ENCODE measurements around the gene CRTC1. TPM values are rescaled to one million over a fixed set of nuclear protein-coding genes. Genes with fewer than 3 reads are reported as not detected.

Gene CRTC1
- total RNA-seq, 2 experiments from 2014 or later: 5.6 to 6.3 TPM

- CTCF ChIA-PET: no interaction called here
- H3K36me3 Mint-ChIP-seq: no peaks in the 10 kb centered on the region
- H3K4me3 Mint-ChIP-seq: no peak overlapping the region
- no peaks in the 10 kb centered on the region for H3K4me1 Mint-ChIP-seq (ENCODE audit: low read depth)
- intact Hi-C loops (cut with micrococcal nuclease): no loop called here
- POLR2A ChIA-PET: no interaction called here
- no peak for DNase-seq
- H3K27me3 Mint-ChIP-seq: no peaks in the 10 kb centered on the region
- H3K27ac Mint-ChIP-seq: no peak overlapping the region
- no peaks in the 10 kb centered on the region for H3K9me3 Mint-ChIP-seq
Observed at GRCh38 chr19:18777301-18778075, 94.0 kb downstream of the CRTC1 start.

GRCh38 chr19:18778076-18778389 lies 94.6 kb downstream of the CRTC1 start:
- ChIA-PET POLR2A (no interaction called here), CTCF (interaction anchor here (0.6 kb wide), 1 partner anchor 25 kb away, joined by 3 read pairs; no protein-coding TSS in a partner anchor)
- DNase-seq: no peak
- intact Hi-C loops (cut with micrococcal nuclease): no loop called here
- Mint-ChIP-seq H3K4me3 (no peak overlapping the region), H3K36me3 (no peaks in the 10 kb centered on the region), H3K4me1 (ENCODE audit: low read depth) (no peaks in the 10 kb centered on the region), H3K27ac (no peak overlapping the region), H3K27me3 (no peaks in the 10 kb centered on the region), H3K9me3 (no peaks in the 10 kb centered on the region)

GRCh38 chr19:18778826-18779495 lies 95.5 kb downstream of the CRTC1 start:
- H3K4me1 Mint-ChIP-seq (ENCODE audit: low read depth): no peaks in the 10 kb centered on the region
- H3K27me3 Mint-ChIP-seq: no peaks in the 10 kb centered on the region
- no peaks in the 10 kb centered on the region for H3K36me3 Mint-ChIP-seq
- intact Hi-C loops (cut with micrococcal nuclease): no loop called here
- H3K27ac Mint-ChIP-seq: no peak overlapping the region
- POLR2A ChIA-PET: no interaction called here
- DNase-seq: no peak
- H3K9me3 Mint-ChIP-seq: no peaks in the 10 kb centered on the region
- CTCF ChIA-PET: interaction anchor here (0.6 kb wide), 1 partner anchor 24 kb away, joined by 3 read pairs; no protein-coding TSS in a partner anchor
- H3K4me3 Mint-ChIP-seq: no peak overlapping the region

DNA sequence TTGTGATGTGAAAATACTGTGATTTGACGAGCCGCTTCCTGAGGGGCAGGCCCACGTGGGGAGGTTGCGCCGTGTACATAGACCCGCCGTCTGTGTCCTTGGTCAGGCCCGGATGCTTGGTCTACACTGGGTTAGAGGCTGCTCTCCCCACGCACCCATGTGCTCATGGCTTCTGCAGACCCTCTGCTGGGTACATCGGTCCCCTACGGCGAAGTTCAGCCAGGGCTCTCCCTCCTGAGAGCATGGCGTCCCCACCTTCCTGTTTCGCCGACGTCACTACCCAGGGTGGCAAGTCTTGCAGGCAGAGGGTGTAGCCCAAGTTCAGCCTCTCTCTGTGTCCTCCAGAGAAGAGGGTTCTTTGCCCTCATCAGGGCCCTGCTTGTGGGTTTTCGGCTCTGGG lies 96.6 kb downstream of the CRTC1 start:
- Mint-ChIP-seq H3K27ac (no peak overlapping the region), H3K9me3 (no peaks in the 10 kb centered on the region), H3K4me3 (no peak overlapping the region), H3K27me3 (peaks cover 4% of the 10 kb centered on the region), H3K4me1 (ENCODE audit: low read depth) (no peaks in the 10 kb centered on the region), H3K36me3 (no peaks in the 10 kb centered on the region)
- ChIA-PET CTCF (no interaction called here), POLR2A (no interaction called here)
- no peak for DNase-seq
- intact Hi-C loops (cut with micrococcal nuclease): no loop called here

DNA sequence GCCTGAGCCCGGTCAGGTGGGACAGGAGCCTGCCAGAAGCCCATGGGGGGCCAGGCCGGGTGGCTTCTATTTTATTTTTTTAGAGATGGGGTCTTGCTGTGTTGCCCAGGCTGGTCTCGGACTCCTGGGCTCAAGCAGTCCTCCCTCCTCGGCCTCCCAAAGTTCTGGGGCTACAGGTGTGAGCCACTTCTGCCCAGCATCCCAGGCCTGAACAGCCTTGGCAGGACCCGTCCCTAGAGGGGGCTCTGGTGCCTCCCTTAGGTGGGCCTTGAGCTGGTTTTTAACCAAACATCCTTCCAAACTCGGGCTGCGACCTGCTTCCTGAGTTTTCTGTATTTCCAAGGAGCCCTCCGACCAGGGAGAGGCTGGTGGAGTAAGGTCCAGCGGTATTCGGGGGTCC lies 97.2 kb downstream of the CRTC1 start:
- CTCF ChIA-PET: no interaction called here
- Mint-ChIP-seq H3K9me3 (no peaks in the 10 kb centered on the region), H3K36me3 (no peaks in the 10 kb centered on the region), H3K4me3 (no peak overlapping the region), H3K4me1 (ENCODE audit: low read depth) (peaks cover 4% of the 10 kb centered on the region), H3K27ac (no peak overlapping the region), H3K27me3 (peaks cover 8% of the 10 kb centered on the region)
- intact Hi-C loops (cut with micrococcal nuclease): no loop called here
- POLR2A ChIA-PET: no interaction called here
- no peak for DNase-seq

DNA sequence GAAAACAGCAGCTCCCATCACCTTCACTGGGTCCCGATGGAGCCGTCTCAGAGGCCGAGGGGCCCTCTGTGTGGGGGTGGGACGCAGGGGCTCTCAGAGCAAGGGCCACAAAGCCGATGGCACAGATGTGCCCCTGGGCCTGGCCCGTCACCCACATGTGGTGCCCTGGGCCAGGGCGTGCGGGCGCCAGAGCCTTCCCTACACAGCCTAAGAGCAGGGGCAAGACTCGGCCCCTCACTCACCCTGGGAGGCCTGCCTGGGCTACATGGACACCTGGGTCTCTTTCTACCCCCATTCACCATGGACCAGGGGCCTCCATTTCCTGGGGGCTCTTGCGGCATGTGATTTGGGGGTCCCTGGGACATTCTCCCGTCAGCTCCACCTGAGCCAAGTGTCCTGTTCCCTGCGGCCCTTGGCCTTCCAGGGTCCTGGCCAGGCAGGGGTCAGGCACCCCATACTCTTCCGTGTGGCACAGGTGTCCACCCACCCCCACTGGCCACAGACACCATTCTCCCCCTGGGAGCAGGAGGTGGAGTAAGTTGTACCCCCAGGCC lies 97.6 kb downstream of the CRTC1 start:
- no peaks in the 10 kb centered on the region for H3K9me3 Mint-ChIP-seq
- H3K4me3 Mint-ChIP-seq: no peak overlapping the region
- intact Hi-C loops (cut with micrococcal nuclease): no loop called here
- ChIA-PET POLR2A (no interaction called here), CTCF (no interaction called here)
- H3K36me3 Mint-ChIP-seq: no peaks in the 10 kb centered on the region
- peaks cover 11% of the 10 kb centered on the region for H3K27me3 Mint-ChIP-seq
- DNase-seq: no peak
- H3K4me1 Mint-ChIP-seq (ENCODE audit: low read depth): peaks cover 8% of the 10 kb centered on the region
- no peak overlapping the region for H3K27ac Mint-ChIP-seq

- DNase-seq: no peak
- Mint-ChIP-seq H3K27me3 (peaks cover 19% of the 10 kb centered on the region), H3K9me3 (no peaks in the 10 kb centered on the region), H3K27ac (no peak overlapping the region), H3K36me3 (no peaks in the 10 kb centered on the region), H3K4me3 (no peak overlapping the region), H3K4me1 (ENCODE audit: low read depth) (peaks cover 10% of the 10 kb centered on the region)
- CTCF ChIA-PET: no interaction called here
- POLR2A ChIA-PET: no interaction called here
- intact Hi-C loops (cut with micrococcal nuclease): no loop called here
Observed at GRCh38 chr19:18781885-18782527, 98.5 kb downstream of the CRTC1 start.

GRCh38 chr19:18782559-18783225 lies 99.2 kb downstream of the CRTC1 start:
- no peak overlapping the region for H3K4me3 Mint-ChIP-seq
- peaks cover 26% of the 10 kb centered on the region for H3K27me3 Mint-ChIP-seq
- peaks cover 16% of the 10 kb centered on the region for H3K4me1 Mint-ChIP-seq (ENCODE audit: low read depth)
- intact Hi-C loops (cut with micrococcal nuclease): no loop called here
- H3K9me3 Mint-ChIP-seq: no peaks in the 10 kb centered on the region
- no peaks in the 10 kb centered on the region for H3K36me3 Mint-ChIP-seq
- CTCF ChIA-PET: no interaction called here
- DNase-seq: no peak
- POLR2A ChIA-PET: interaction anchor here (0.6 kb wide), 1 partner anchor 142 kb away, joined by 5 read pairs; no protein-coding TSS in a partner anchor
- no peak overlapping the region for H3K27ac Mint-ChIP-seq

- H3K36me3 Mint-ChIP-seq: no peaks in the 10 kb centered on the region
- H3K27me3 Mint-ChIP-seq: peaks cover 36% of the 10 kb centered on the region
- H3K27ac Mint-ChIP-seq: no peak overlapping the region
- no peak for DNase-seq
- POLR2A ChIA-PET: no interaction called here
- H3K9me3 Mint-ChIP-seq: no peaks in the 10 kb centered on the region
- intact Hi-C loops (cut with micrococcal nuclease): no loop called here
- CTCF ChIA-PET: no interaction called here
- no peak overlapping the region for H3K4me3 Mint-ChIP-seq
- H3K4me1 Mint-ChIP-seq (ENCODE audit: low read depth): peaks cover 26% of the 10 kb centered on the region
Observed at GRCh38 chr19:18783958-18784785, 100.7 kb downstream of the CRTC1 start.

DNA sequence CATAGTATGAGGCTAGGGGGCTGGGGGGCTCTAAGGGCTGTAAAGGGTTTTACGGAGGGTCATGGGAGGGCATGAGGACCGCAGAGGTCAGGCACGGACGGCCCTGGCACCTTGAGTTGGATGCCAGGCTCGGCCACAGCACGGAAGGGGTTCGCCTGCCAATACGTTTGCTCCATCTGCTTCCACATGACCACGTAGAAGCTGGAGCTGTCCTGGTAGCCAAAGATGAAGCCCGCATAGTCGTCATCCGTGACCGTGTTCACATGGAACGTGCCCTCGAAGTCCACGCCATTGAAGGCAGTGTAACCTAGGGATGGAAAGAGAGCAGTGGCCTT lies 101.3 kb downstream of the CRTC1 start:
- DNase-seq: no peak
- Mint-ChIP-seq H3K27me3 (peaks cover 41% of the 10 kb centered on the region), H3K4me1 (ENCODE audit: low read depth) (peaks cover 32% of the 10 kb centered on the region), H3K9me3 (no peaks in the 10 kb centered on the region), H3K27ac (no peak overlapping the region), H3K4me3 (no peak overlapping the region), H3K36me3 (no peaks in the 10 kb centered on the region)
- POLR2A ChIA-PET: no interaction called here
- CTCF ChIA-PET: no interaction called here
- intact Hi-C loops (cut with micrococcal nuclease): loop anchor here (5.0 kb wide), 1 partner anchor 53 kb away; no protein-coding TSS in a partner anchor

- H3K27me3 Mint-ChIP-seq: peaks cover 46% of the 10 kb centered on the region
- CTCF ChIA-PET: no interaction called here
- intact Hi-C loops (cut with micrococcal nuclease): loop anchor here (5.0 kb wide), 1 partner anchor 52 kb away; no protein-coding TSS in a partner anchor
- H3K9me3 Mint-ChIP-seq: no peaks in the 10 kb centered on the region
- H3K4me3 Mint-ChIP-seq: no peak overlapping the region
- peaks cover 37% of the 10 kb centered on the region for H3K4me1 Mint-ChIP-seq (ENCODE audit: low read depth)
- POLR2A ChIA-PET: no interaction called here
- no peaks in the 10 kb centered on the region for H3K36me3 Mint-ChIP-seq
- no peak overlapping the region for H3K27ac Mint-ChIP-seq
- DNase-seq: peak; percentile 83
Observed at GRCh38 chr19:18785179-18786124, 102.0 kb downstream of the CRTC1 start.

Measured in activated CD4-positive, alpha-beta memory T cell treated with anti-CD3 and anti-CD28 coated beads for 36 hours (primary cell).